Measurements from ENCODE around the gene MUC5B.

DNA sequence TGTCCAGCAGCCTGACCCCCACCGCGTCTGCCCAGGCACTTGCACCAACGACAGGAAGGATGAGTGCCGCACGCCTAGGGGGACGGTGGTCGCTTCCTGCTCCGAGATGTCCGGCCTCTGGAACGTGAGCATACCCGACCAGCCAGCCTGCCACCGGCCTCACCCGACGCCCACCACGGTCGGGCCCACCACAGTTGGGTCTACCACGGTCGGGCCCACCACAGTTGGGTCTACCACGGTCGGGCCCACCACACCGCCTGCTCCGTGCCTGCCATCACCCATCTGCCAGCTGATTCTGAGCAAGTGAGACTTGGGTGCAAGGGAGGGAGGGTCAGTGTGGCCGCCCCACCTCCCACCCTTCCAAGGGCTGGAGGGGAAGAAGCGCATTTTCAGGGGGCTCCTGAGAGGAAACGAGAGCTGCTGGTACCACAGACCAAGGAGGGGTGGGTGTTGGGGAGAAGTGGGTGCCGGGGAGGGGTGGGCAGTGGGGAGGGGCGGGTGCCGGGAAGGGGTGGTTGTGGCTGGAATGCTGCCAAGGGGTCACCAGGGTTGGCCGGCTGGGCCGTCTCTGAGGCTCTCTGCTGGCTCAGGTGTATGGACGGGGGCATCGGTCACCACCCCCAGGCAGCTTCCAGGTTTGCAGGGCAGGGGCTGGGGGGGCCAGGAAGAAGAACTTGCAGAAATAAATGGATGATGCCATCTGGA lies 27.7 kb upstream of the MUC5B start:
- TF ChIP-seq, protein P1, sequence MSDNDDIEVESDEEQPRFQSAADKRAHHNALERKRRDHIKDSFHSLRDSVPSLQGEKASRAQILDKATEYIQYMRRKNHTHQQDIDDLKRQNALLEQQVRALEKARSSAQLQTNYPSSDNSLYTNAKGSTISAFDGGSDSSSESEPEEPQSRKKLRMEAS (IDR thresholded peaks at IDR 0.05): no peak
- TF ChIP-seq CTCF (IDR thresholded peaks at IDR 0.05; ENCODE audit: low read depth, low read length, missing input control) (no peak), TAF1 (conservative IDR thresholded peaks at IDR 0.05) (no peak), REST (IDR thresholded peaks at IDR 0.05) (no peak), SP1 (IDR thresholded peaks at IDR 0.05) (no peak), GABPA (IDR thresholded peaks at IDR 0.05 in 1 of 2, conservative IDR thresholded peaks at IDR 0.05 in 1 of 2) (no peak), RAD21 (IDR thresholded peaks at IDR 0.05) (no peak), ZBTB33 (IDR thresholded peaks at IDR 0.05) (no peak), YY1 (IDR thresholded peaks at IDR 0.05) (no peak), RXRA (IDR thresholded peaks at IDR 0.05) (no peak), NR2F2 (IDR thresholded peaks at IDR 0.05) (no peak)
- TF ChIP-seq, protein P2, sequence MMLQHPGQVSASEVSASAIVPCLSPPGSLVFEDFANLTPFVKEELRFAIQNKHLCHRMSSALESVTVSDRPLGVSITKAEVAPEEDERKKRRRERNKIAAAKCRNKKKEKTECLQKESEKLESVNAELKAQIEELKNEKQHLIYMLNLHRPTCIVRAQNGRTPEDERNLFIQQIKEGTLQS (IDR thresholded peaks at IDR 0.05): no peak

Data from liver (tissue), 3 donors.